ENCODE results near the gene ZNF609. TPM values are rescaled to one million over a fixed set of nuclear protein-coding genes. Genes with fewer than 3 reads are reported as not detected.
A peak's percentile ranks its signal among the peaks of the same experiment; 100 is the strongest.
"Not testable (repeated sequence)": the region's sequence is repeated elsewhere in the genome, so short reads cannot be mapped to it uniquely, and the experiment has no call there.

The ZNF609 gene
- total RNA-seq, 6 experiments from 2014 or later = 19.7 to 22.1 (median 20.4) TPM

GRCh38 chr15:64640146-64640871 is 179.9 kb downstream of the ZNF609 start:
- Mint-ChIP-seq H3K9me3 (no peaks in the 10 kb centered on the region), H3K4me3 (no peak overlapping the region), H3K36me3 (ENCODE audit: low read depth) (peaks cover 32% of the 10 kb centered on the region), H3K27me3 (ENCODE audit: insufficient read depth) (no peaks in the 10 kb centered on the region; the same call in 1 of the 2 replicates), H3K4me1 (ENCODE audit: low read depth) (peaks cover 32% of the 10 kb centered on the region), H3K27ac (peak overlapping the region; percentile 26; the same call in 1 of the 2 replicates)
- TF ChIP-seq CTCF (IDR thresholded peaks at IDR 0.05) = no peak
- DNase-seq = no peak

- Mint-ChIP-seq H3K27me3 (ENCODE audit: insufficient read depth) (no peaks in the 10 kb centered on the region; the same call in 1 of the 2 replicates), H3K4me1 (ENCODE audit: low read depth) (peaks cover 19% of the 10 kb centered on the region), H3K9me3 (no peaks in the 10 kb centered on the region), H3K36me3 (ENCODE audit: low read depth) (peaks cover 25% of the 10 kb centered on the region), H3K4me3 (no peak overlapping the region), H3K27ac (no peak overlapping the region)
- no peak for DNase-seq
- TF ChIP-seq CTCF (IDR thresholded peaks at IDR 0.05) = no peak
These were observed 182.5 kb downstream of the ZNF609 start for GRCh38 chr15:64642875-64643274.

GRCh38 chr15:64643685-64644084 is 183.3 kb downstream of the ZNF609 start:
- no peak for TF ChIP-seq CTCF (IDR thresholded peaks at IDR 0.05)
- H3K4me3 Mint-ChIP-seq = no peak overlapping the region
- H3K27me3 Mint-ChIP-seq (ENCODE audit: insufficient read depth) = no peaks in the 10 kb centered on the region; the same call in 1 of the 2 replicates
- DNase-seq = no peak
- peaks cover 19% of the 10 kb centered on the region for H3K4me1 Mint-ChIP-seq (ENCODE audit: low read depth)
- H3K9me3 Mint-ChIP-seq = no peaks in the 10 kb centered on the region
- peaks cover 21% of the 10 kb centered on the region for H3K36me3 Mint-ChIP-seq (ENCODE audit: low read depth)
- H3K27ac Mint-ChIP-seq = no peak overlapping the region

DNA sequence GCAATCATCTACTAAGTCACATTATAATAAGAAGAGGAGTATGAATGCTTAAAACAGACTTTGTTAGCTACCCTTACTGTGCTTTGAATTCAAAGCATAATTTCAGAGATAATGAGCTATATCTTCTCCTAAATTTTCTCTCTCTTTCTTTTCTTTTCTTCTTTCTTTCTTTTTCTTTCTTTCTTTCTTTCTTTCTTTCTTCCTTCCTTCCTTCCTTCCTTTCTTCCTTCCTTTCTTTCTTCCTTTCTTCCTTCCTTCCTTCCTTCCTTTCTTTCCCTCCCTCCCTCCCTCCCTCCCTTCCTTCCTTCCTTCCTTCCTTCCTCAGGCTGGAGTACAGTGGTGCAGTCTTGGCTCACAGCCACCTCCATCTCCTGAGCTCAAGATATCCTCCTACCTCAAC is 184.4 kb downstream of the ZNF609 start:
- H3K4me3 Mint-ChIP-seq; DNase-seq; H3K27me3 Mint-ChIP-seq (ENCODE audit: insufficient read depth); H3K27ac Mint-ChIP-seq; H3K9me3 Mint-ChIP-seq: not testable (repeated sequence)
- peaks cover 12% of the 10 kb centered on the region for H3K4me1 Mint-ChIP-seq (ENCODE audit: low read depth)
- peaks cover 18% of the 10 kb centered on the region for H3K36me3 Mint-ChIP-seq (ENCODE audit: low read depth)

- Mint-ChIP-seq H3K4me3 (no peak overlapping the region), H3K9me3 (no peaks in the 10 kb centered on the region), H3K36me3 (ENCODE audit: low read depth) (peaks cover 13% of the 10 kb centered on the region; the same call in 1 of the 2 replicates), H3K27me3 (ENCODE audit: insufficient read depth) (no peaks in the 10 kb centered on the region; the same call in 1 of the 2 replicates), H3K27ac (no peak overlapping the region), H3K4me1 (ENCODE audit: low read depth) (peaks cover 5% of the 10 kb centered on the region)
- TF ChIP-seq CTCF (IDR thresholded peaks at IDR 0.05) = no peak
- DNase-seq = no peak
These were observed 185.6 kb downstream of the ZNF609 start for GRCh38 chr15:64645995-64646394.

- Mint-ChIP-seq H3K4me1 (ENCODE audit: low read depth) (peaks cover 14% of the 10 kb centered on the region), H3K9me3 (no peaks in the 10 kb centered on the region), H3K27ac (no peak overlapping the region), H3K4me3 (no peak overlapping the region), H3K27me3 (ENCODE audit: insufficient read depth) (no peaks in the 10 kb centered on the region; the same call in 1 of the 2 replicates), H3K36me3 (ENCODE audit: low read depth) (peaks cover 13% of the 10 kb centered on the region; the same call in 1 of the 2 replicates)
- TF ChIP-seq CTCF (IDR thresholded peaks at IDR 0.05) = no peak
- DNase-seq = no peak
These were observed 187.0 kb downstream of the ZNF609 start for GRCh38 chr15:64647367-64647766.

Measured in HFFc6 (cell line).